DND-41 (cell line): ENCODE results near the gene SMPDL3B.

Source experiments
- ATAC-seq: fragments of 200-7000 bp; cut with Tn5 transposase; 3 replicates; pipeline ENCODE4 v1.9.1; 2021; ENCODE audit warnings: low read depth; ENCODE audit not compliant: insufficient read depth
- DNase-seq: peaks from one replicate; pipeline ENCODE4 v3.0.0-alpha.2; 2020
- H2AFZ ChIP-seq: 2 replicates; pipeline ENCODE4 v1.6.0; 2012; ENCODE audit warnings: low read depth, low read length
- H3K27ac ChIP-seq: 2 replicates; pipeline ENCODE4 v1.5.1; 2012; ENCODE audit warnings: low read length, inconsistent platforms
- H3K27me3 ChIP-seq: fragments of 200-600 bp; sonication (generic); 2 replicates; pipeline ENCODE4 v1.6.0; 2012; ENCODE audit warnings: low read length, mild to moderate bottlenecking, inconsistent platforms; ENCODE audit not compliant: insufficient read depth, poor library complexity
- H3K36me3 ChIP-seq: 2 replicates; pipeline ENCODE4 v1.5.1; 2012; ENCODE audit warnings: low read length, inconsistent platforms; ENCODE audit not compliant: insufficient read depth
- H3K4me1 ChIP-seq: 2 replicates; pipeline ENCODE4 v1.5.1; 2012; ENCODE audit warnings: mild to moderate bottlenecking, low read length; ENCODE audit not compliant: insufficient read depth
- H3K4me2 ChIP-seq: 2 replicates; pipeline ENCODE4 v1.6.0; 2012; ENCODE audit warnings: mild to moderate bottlenecking, moderate library complexity, low read length, inconsistent platforms; ENCODE audit not compliant: insufficient read depth
- H3K4me3 ChIP-seq, 2 experiments: fragments of 200-600 bp in 1 of 2; shearing (Covaris generic) in 1 of 2; 2 replicates each; pipeline ENCODE4 v1.5.1; 2012 to 2016; ENCODE audit warnings: inconsistent platforms in 2 of 2, low read length in 2 of 2, mild to moderate bottlenecking in 2 of 2, low read depth in 1 of 2, moderate library complexity in 1 of 2
- H3K79me2 ChIP-seq: 2 replicates; pipeline ENCODE4 v1.6.0; 2012; ENCODE audit warnings: low read length, inconsistent platforms; ENCODE audit not compliant: insufficient read depth
- H3K9ac ChIP-seq: 2 replicates; pipeline ENCODE4 v1.6.0; 2012; ENCODE audit warnings: low read depth, mild to moderate bottlenecking, inconsistent platforms, low read length, moderate library complexity
- H3K9me3 ChIP-seq: 2 replicates; pipeline ENCODE4 v1.5.1; 2012; ENCODE audit warnings: low read length, moderate library complexity, mild to moderate bottlenecking, inconsistent platforms; ENCODE audit not compliant: insufficient read depth, severe bottlenecking
- H4K20me1 ChIP-seq: 2 replicates; pipeline ENCODE4 v1.6.0; 2012; ENCODE audit warnings: low read length; ENCODE audit not compliant: insufficient read depth
- EZH2 ChIP-seq: IDR thresholded peaks from 3 replicates; pipeline ENCODE4 v1.6.1; 2012; ENCODE audit warnings: borderline replicate concordance, low read depth, mild to moderate bottlenecking, moderate library complexity, low read length, inconsistent platforms; ENCODE audit not compliant: severe bottlenecking
- TF ChIP-seq, protein P1 (sequence below): IDR thresholded peaks from 2 replicates; pipeline ENCODE4 v1.5.1; 2012; ENCODE audit warnings: borderline replicate concordance, low read length, moderate library complexity, mild to moderate bottlenecking; ENCODE audit not compliant: poor library complexity, severe bottlenecking; ENCODE audit errors: extremely low read depth

Gene SMPDL3B

DNA sequence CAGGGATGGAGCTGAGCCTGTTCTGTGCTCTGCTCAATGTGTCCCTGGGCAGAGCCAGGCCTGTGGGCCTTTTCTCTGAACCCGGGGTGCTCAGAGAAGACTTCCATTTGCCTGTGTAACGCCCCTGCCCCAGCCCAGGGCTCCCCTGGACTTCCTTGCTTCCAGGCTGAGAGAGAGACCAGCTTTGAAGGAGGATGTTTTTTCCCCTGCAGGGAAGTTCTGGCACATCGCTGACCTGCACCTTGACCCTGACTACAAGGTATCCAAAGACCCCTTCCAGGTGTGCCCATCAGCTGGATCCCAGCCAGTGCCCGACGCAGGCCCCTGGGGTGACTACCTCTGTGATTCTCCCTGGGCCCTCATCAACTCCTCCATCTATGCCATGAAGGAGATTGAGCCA, 10.2 kb downstream of the SMPDL3B start:
- no peak overlapping the region for H3K27ac ChIP-seq
- no peaks in the 10 kb centered on the region for H3K4me1 ChIP-seq
- H4K20me1 ChIP-seq = no peaks in the 10 kb centered on the region
- H3K9ac ChIP-seq = no peak overlapping the region
- no peaks in the 10 kb centered on the region for H3K36me3 ChIP-seq
- no peak for ATAC-seq
- no peaks in the 10 kb centered on the region for H3K9me3 ChIP-seq
- no peaks in the 10 kb centered on the region for H3K27me3 ChIP-seq
- no peak for DNase-seq
- H2AFZ ChIP-seq = no peak overlapping the region
- H3K79me2 ChIP-seq = no peaks in the 10 kb centered on the region
- no peak overlapping the region for H3K4me2 ChIP-seq
- TF ChIP-seq, protein P1, sequence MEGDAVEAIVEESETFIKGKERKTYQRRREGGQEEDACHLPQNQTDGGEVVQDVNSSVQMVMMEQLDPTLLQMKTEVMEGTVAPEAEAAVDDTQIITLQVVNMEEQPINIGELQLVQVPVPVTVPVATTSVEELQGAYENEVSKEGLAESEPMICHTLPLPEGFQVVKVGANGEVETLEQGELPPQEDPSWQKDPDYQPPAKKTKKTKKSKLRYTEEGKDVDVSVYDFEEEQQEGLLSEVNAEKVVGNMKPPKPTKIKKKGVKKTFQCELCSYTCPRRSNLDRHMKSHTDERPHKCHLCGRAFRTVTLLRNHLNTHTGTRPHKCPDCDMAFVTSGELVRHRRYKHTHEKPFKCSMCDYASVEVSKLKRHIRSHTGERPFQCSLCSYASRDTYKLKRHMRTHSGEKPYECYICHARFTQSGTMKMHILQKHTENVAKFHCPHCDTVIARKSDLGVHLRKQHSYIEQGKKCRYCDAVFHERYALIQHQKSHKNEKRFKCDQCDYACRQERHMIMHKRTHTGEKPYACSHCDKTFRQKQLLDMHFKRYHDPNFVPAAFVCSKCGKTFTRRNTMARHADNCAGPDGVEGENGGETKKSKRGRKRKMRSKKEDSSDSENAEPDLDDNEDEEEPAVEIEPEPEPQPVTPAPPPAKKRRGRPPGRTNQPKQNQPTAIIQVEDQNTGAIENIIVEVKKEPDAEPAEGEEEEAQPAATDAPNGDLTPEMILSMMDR = no peak
- TF ChIP-seq EZH2 = no peak
- no peak overlapping the region for H3K4me3 ChIP-seq

DNA sequence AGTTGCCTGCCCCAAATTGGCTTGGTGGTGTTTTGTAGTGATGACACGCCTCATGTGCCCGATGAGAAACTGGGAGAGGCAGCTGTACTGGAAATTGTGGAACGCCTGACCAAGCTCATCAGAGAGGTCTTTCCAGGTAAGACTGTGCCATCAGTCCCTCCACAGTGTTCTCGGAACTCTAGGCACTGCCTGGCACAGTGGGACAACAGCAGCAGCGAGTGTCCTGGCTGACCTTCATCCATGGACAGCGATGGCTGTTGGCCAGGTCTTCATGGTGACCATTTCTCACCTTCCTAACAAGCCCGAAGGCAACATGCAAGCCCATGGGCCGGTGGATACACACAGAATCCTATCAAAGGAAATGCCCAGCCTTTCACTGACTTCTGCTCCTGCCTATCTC, 14.2 kb downstream of the SMPDL3B start:
- H3K9me3 ChIP-seq = no peaks in the 10 kb centered on the region

DNA sequence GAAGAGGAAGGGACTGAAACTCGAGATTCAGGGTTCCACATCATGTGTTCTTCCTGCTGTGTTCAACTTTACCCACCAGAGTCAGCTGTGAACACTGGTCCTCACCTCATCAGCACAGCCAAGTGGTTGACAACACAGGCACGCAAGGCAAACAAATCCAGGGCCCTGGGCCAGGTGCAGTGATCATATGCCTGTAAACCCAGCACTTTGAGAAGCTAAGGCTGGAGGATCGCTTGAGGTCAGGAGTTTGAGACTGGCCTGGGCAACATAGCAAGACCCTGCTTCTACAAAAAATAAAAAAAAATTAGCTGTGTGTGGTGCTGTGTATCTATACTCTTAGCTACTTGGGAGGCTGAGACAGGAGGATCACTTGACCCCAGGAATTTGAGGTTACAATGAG, 16.6 kb downstream of the SMPDL3B start:
- no peaks in the 10 kb centered on the region for H3K36me3 ChIP-seq
- H3K27ac ChIP-seq = no peak overlapping the region
- no peak for TF ChIP-seq EZH2
- TF ChIP-seq, protein P1 = no peak

More for the DNA sequence above, 14.2 kb downstream of the SMPDL3B start:
- Histone ChIP-seq H3K36me3 (no peaks in the 10 kb centered on the region), H3K79me2 (no peaks in the 10 kb centered on the region), H3K4me1 (no peaks in the 10 kb centered on the region), H3K27me3 (no peaks in the 10 kb centered on the region), H4K20me1 (no peaks in the 10 kb centered on the region), H3K4me3 (no peak overlapping the region), H3K27ac (no peak overlapping the region), H2AFZ (no peak overlapping the region), H3K4me2 (no peak overlapping the region), H3K9ac (no peak overlapping the region)
- DNase-seq (no peak), ATAC-seq (no peak)
- TF ChIP-seq, protein P1 = no peak
- no peak for TF ChIP-seq EZH2

DNA sequence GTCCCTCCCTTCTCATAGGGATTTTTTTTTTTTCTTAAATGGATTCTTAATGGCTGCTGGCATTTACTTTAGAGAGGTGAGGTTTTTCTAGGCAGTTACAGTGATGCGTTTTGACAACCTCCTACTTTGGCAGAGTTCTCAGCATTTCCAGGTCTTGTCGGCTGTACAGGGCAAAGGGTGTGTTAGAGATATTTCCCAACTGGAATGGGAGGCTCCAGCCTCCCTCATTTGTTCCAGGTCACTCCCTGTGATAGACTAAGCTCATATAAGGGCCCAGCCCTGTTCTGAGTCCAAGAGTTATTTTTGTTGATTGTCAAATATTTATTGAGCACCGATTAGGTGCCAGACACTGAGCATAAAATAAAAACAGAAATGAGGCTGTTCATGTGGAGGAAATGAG, 17.3 kb downstream of the SMPDL3B start:
- Histone ChIP-seq H3K9ac (no peak overlapping the region), H3K9me3 (no peaks in the 10 kb centered on the region), H3K79me2 (no peaks in the 10 kb centered on the region), H3K27ac (no peak overlapping the region), H3K4me2 (no peak overlapping the region), H3K4me1 (no peaks in the 10 kb centered on the region), H3K36me3 (no peaks in the 10 kb centered on the region), H3K27me3 (no peaks in the 10 kb centered on the region), H3K4me3 (no peak overlapping the region), H4K20me1 (no peaks in the 10 kb centered on the region), H2AFZ (no peak overlapping the region)
- no peak for TF ChIP-seq EZH2
- TF ChIP-seq, protein P1 = no peak
- ATAC-seq (no peak), DNase-seq (no peak)

More for the DNA sequence above, 16.6 kb downstream of the SMPDL3B start:
- H2AFZ ChIP-seq = no peak overlapping the region
- H3K4me3 ChIP-seq = no peak overlapping the region
- H4K20me1 ChIP-seq = no peaks in the 10 kb centered on the region
- no peaks in the 10 kb centered on the region for H3K27me3 ChIP-seq
- no peaks in the 10 kb centered on the region for H3K4me1 ChIP-seq
- no peaks in the 10 kb centered on the region for H3K9me3 ChIP-seq
- H3K9ac ChIP-seq = no peak overlapping the region
- no peaks in the 10 kb centered on the region for H3K79me2 ChIP-seq
- DNase-seq (no peak), ATAC-seq (no peak)
- H3K4me2 ChIP-seq = no peak overlapping the region
